NT2/D1 (cell line): ENCODE measurements around the gene CGNL1.

Experiments
- DNase-seq: peaks from one replicate; pipeline ENCODE4 v3.0.0-alpha.2; 2011; ENCODE audit warnings: low read depth, low spot score
- H3K27me3 ChIP-seq: 2 replicates; pipeline ENCODE4 v1.6.0; 2011; ENCODE audit warnings: mild to moderate bottlenecking; ENCODE audit not compliant: insufficient read length, insufficient read depth
- H3K36me3 ChIP-seq: 2 replicates; pipeline ENCODE4 v1.6.1; 2011; ENCODE audit warnings: mild to moderate bottlenecking, low read length, mixed read lengths; ENCODE audit not compliant: insufficient read depth, insufficient read length
- H3K4me1 ChIP-seq: 2 replicates; pipeline ENCODE4 v1.5.1; 2011; ENCODE audit not compliant: insufficient read depth, insufficient read length
- H3K4me3 ChIP-seq: 2 replicates; pipeline ENCODE4 v1.5.1; 2011; ENCODE audit warnings: low read depth; ENCODE audit not compliant: insufficient read length
- H3K9ac ChIP-seq: 2 replicates; pipeline ENCODE4 v1.6.0; 2011; ENCODE audit warnings: low read depth; ENCODE audit not compliant: insufficient read length
- H3K9me3 ChIP-seq: 2 replicates; pipeline ENCODE4 v1.5.1; 2011; ENCODE audit warnings: mild to moderate bottlenecking, low read length; ENCODE audit not compliant: insufficient read depth
- SUZ12 ChIP-seq: IDR thresholded peaks from 2 replicates; pipeline ENCODE4 v1.6.1; 2011; ENCODE audit not compliant: insufficient read length, insufficient read depth; ENCODE audit errors: extremely low read depth
- YY1 ChIP-seq: IDR thresholded peaks from 2 replicates; pipeline ENCODE4 v1.6.1; 2011; ENCODE audit not compliant: insufficient read length, insufficient read depth
- ZNF274 ChIP-seq: IDR thresholded peaks from 2 replicates; pipeline ENCODE4 v1.6.1; 2011; ENCODE audit warnings: mild to moderate bottlenecking, low read depth, low read length

The CGNL1 gene

DNA sequence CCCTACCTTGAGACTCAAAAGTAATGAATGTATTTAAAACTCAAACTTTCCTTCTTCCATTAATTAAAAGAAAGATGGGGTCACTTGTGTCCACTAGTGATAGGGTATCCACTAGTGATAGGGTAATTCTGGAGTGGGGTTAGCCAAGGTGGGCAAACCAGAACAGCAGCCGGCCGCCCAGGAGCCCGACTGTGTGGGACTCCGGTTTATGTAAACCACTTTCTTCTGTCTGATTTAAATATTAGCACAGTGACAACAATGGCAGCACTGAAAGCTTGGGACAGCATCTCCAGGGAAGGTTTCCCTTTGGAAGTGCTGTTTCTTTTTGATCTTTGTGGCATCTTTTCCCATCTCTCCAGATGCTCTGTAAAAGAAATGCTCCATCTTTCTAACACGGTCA is 216.1 kb downstream of the CGNL1 start:
- H3K9me3 ChIP-seq = no peaks in the 10 kb centered on the region
- peaks cover 4% of the 10 kb centered on the region for H3K4me1 ChIP-seq
- no peak for TF ChIP-seq SUZ12
- no peak for TF ChIP-seq YY1
- no peak for TF ChIP-seq ZNF274
- no peak for DNase-seq
- H3K36me3 ChIP-seq = no peaks in the 10 kb centered on the region
- H3K4me3 ChIP-seq = no peak overlapping the region
- H3K9ac ChIP-seq = no peak overlapping the region
- peaks cover 35% of the 10 kb centered on the region for H3K27me3 ChIP-seq

DNA sequence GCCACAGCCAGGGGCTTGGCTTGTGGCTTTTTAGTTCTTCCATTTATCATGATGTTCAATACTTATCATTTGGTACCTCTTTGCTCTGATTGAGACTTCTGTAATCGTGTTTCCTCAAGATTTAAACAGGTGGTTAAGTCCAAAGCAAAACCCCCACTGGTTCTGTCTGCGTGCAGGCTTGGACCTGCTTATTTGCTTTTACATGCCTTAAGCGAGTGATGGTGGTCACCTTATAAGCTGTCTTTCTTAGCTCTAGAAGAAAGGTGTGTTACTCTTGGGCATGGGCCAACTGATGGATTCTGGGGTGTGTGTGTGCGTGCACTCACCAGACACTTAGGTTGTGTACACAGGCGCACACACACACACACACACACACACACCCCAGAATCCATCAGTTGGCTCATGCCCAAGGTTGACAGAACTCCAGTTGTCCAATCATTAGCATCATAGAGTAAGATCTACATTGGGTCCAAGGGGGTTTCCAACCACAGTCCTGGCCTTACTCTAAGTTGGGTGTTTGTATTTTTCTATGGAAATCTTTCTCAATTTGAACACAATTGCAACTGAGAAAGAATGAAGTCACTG is 216.6 kb downstream of the CGNL1 start:
- TF ChIP-seq YY1 (no peak), SUZ12 (no peak), ZNF274 (no peak)

DNA sequence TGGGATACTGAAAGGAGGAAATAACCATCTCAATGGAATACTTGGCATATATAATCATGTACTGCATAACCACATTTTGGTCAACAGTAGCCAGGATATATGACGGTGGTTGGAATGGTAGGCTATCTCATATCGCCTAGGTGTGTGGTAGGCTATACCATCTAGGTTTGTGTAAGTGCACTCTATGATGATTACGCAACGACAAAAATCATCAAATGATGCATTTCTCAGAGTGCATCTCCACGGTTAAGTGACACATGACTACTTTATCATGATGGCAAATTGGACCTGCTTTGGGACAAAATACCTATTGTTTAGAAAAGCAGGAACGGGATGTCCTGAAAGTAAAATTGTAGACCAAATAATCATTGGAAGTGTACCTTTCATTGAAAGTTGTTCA is 218.2 kb downstream of the CGNL1 start:
- TF ChIP-seq YY1 (no peak), SUZ12 (no peak), ZNF274 (no peak)
- H3K27me3 ChIP-seq = peaks cover 35% of the 10 kb centered on the region
- H3K4me3 ChIP-seq = no peak overlapping the region
- no peak for DNase-seq
- H3K4me1 ChIP-seq = peaks cover 4% of the 10 kb centered on the region
- H3K9ac ChIP-seq = no peak overlapping the region
- H3K9me3 ChIP-seq = no peaks in the 10 kb centered on the region
- H3K36me3 ChIP-seq = no peaks in the 10 kb centered on the region

More for the DNA sequence above, 216.6 kb downstream of the CGNL1 start:
- DNase-seq = no peak
- Histone ChIP-seq H3K9ac (no peak overlapping the region), H3K36me3 (no peaks in the 10 kb centered on the region), H3K27me3 (peaks cover 35% of the 10 kb centered on the region), H3K4me1 (peaks cover 4% of the 10 kb centered on the region), H3K4me3 (no peak overlapping the region), H3K9me3 (no peaks in the 10 kb centered on the region)

DNA sequence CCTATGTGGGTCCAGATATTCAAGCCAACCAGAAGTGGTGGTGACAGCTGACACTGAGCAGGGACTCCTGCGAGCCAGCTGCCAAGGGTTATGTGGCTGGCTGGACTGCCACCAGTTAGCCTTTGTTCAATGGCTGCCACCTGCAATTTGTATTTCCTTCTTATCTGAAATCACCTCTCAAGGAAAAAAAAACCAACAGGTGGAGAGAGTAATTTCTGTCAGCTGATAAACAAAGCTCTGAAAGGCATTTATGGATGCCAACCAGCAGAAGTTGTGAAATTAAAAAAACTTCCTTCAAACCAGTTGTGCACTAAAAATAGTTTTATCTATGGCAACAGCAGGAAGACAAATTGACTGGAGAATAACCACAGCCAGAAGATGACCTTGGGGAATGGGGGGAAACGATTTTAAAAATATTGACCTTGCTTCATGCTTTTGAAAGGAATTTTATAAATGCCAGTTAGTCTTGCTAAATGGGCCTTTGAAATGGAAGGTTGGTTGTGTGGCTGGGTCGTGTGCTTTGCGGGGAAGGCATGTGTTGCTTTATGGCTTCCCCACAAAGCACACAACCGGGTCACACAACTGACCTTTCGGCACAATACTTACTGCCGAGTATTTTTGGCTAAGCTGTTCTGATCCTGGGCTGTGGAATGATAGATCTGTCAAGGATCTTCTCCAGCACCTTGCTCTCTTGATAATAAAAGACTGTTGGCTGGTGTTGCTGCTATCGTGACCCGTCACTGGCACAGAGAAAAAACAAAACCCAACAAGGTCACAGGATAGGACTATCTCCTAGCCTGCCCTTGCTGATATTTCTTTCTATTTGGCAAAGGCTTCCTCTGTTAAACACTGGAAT is 218.9 kb downstream of the CGNL1 start:
- Histone ChIP-seq H3K4me3 (no peak overlapping the region), H3K4me1 (peaks cover 4% of the 10 kb centered on the region), H3K9me3 (no peaks in the 10 kb centered on the region), H3K9ac (no peak overlapping the region), H3K27me3 (peaks cover 27% of the 10 kb centered on the region), H3K36me3 (no peaks in the 10 kb centered on the region)
- DNase-seq = no peak
- TF ChIP-seq ZNF274 = no peak

DNA sequence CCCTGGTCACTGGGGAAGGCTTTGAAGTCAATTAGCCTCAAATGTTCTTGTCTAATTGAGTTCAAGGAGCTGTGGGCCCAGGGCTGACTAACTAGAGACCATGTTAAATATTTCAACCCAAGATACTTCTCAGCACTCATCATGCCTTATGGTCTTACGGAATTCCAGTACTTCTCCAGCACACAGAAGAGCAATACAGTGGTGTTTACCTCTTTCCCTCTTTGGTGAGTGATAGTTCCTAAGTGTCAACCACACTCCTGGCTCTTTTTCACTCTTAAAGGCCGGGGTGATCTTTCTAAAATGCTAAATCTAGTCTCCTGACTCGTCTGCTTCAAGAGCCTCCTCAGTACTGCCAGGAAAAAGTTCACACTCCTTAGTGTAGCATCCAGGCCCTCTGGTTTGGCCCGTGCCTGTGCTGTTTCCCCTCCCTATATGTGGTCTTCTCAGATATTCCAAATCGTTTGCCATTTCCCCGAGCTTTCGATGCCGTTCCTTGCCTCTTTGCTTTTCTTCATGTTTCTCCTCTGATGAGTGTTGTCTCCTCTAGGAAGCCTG is 220.1 kb downstream of the CGNL1 start:
- H3K9ac ChIP-seq = no peak overlapping the region
- peaks cover 16% of the 10 kb centered on the region for H3K27me3 ChIP-seq
- H3K4me3 ChIP-seq = no peak overlapping the region
- no peaks in the 10 kb centered on the region for H3K4me1 ChIP-seq
- no peak for DNase-seq
- no peaks in the 10 kb centered on the region for H3K9me3 ChIP-seq
- TF ChIP-seq SUZ12 (no peak), ZNF274 (no peak), YY1 (no peak)
- H3K36me3 ChIP-seq = no peaks in the 10 kb centered on the region

DNA sequence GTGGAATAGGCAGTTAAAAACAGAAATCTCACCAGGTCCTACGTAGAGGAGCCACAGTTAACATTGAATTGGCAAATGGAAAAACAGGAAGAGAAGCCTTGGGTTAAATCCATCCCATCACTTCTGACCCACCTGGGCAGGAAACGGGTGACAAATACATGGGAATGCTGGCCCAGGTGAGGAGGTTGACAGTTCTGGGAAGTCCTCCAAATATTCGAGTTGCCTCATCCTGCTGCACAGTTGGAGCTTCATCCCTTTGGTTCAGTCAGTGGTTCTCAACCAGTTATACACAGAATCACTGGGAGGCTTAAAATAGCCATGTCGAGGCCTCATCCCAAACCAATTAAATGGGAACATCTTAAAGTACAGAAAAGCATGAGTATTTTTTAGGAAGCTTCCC is 220.7 kb downstream of the CGNL1 start:
- H3K36me3 ChIP-seq = no peaks in the 10 kb centered on the region
- no peak overlapping the region for H3K9ac ChIP-seq
- H3K9me3 ChIP-seq = no peaks in the 10 kb centered on the region
- TF ChIP-seq SUZ12 (no peak), ZNF274 (no peak), YY1 (no peak)
- no peaks in the 10 kb centered on the region for H3K4me1 ChIP-seq
- no peak for DNase-seq
- H3K27me3 ChIP-seq = peaks cover 11% of the 10 kb centered on the region
- H3K4me3 ChIP-seq = no peak overlapping the region

DNA sequence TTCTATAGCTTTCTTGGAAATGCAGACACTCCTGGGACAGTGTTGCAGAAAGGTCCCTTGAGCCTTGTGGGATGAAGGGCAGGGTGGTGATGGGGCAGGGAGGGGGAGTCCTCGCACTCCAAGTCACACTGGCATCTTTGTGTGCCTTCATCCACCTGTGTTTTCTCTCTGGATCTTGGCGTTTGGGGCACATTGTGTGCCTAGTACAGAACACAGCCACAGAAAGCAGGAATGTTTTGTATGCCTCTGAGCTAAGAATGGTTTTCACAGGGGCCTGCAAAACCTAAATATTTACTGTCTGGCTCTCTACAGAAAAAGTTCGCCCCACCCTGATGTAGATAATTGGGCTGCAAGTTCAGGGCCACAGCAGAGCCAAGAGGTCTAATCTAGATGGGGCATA is 221.1 kb downstream of the CGNL1 start:
- Histone ChIP-seq H3K27me3 (peaks cover 6% of the 10 kb centered on the region), H3K9ac (no peak overlapping the region), H3K4me3 (no peak overlapping the region), H3K4me1 (no peaks in the 10 kb centered on the region), H3K9me3 (no peaks in the 10 kb centered on the region), H3K36me3 (no peaks in the 10 kb centered on the region)
- no peak for DNase-seq
- no peak for TF ChIP-seq ZNF274
- no peak for TF ChIP-seq SUZ12
- TF ChIP-seq YY1 = no peak
